Mesendoderm (in vitro differentiated cells): ENCODE measurements around the gene CHRDL2.

Source experiments
- DNase-seq: peaks from one replicate; pipeline ENCODE4 v3.0.0; 2013
- H2AK5ac ChIP-seq: 2 replicates; pipeline ENCODE4 v1.6.1; 2013; ENCODE audit warnings: low read length, inconsistent platforms
- H2BK120ac ChIP-seq: 2 replicates; pipeline ENCODE4 v1.6.1; 2013; ENCODE audit warnings: low read depth, mild to moderate bottlenecking, low read length, moderate library complexity, mixed read lengths
- H2BK15ac ChIP-seq: replicated peaks from 2 replicates; pipeline ENCODE4 v1.6.1; 2013; ENCODE audit warnings: low read depth, mild to moderate bottlenecking, moderate library complexity
- H2BK5ac ChIP-seq: 2 replicates; pipeline ENCODE4 v1.6.1; 2013; ENCODE audit warnings: low read length, inconsistent platforms
- H3K18ac ChIP-seq: 2 replicates; pipeline ENCODE4 v1.6.1; 2013; ENCODE audit warnings: mild to moderate bottlenecking, low read length, mixed read lengths
- H3K23ac ChIP-seq: one replicate; pipeline ENCODE4 v1.6.1; 2013; ENCODE audit warnings: low read length
- H3K27ac ChIP-seq: 2 replicates; pipeline ENCODE4 v1.5.1; 2013; ENCODE audit warnings: low read depth, mild to moderate bottlenecking, inconsistent platforms, low read length, moderate library complexity
- H3K27me3 ChIP-seq: 2 replicates; pipeline ENCODE4 v1.6.1; 2013; ENCODE audit warnings: low read length, control low read depth, mild to moderate bottlenecking, inconsistent platforms; ENCODE audit not compliant: insufficient read depth, poor library complexity
- H3K36me3 ChIP-seq: 2 replicates; pipeline ENCODE4 v1.6.1; 2013; ENCODE audit warnings: low read length, inconsistent platforms; ENCODE audit not compliant: control insufficient read depth, insufficient read depth
- H3K4ac ChIP-seq: one replicate; pipeline ENCODE4 v1.6.1; 2013; ENCODE audit warnings: low read depth, mild to moderate bottlenecking, low read length, moderate library complexity
- H3K4me1 ChIP-seq: 2 replicates; pipeline ENCODE4 v1.6.1; 2013; ENCODE audit warnings: low read depth, low read length, inconsistent platforms; ENCODE audit not compliant: control insufficient read depth
- H3K4me2 ChIP-seq: 2 replicates; pipeline ENCODE4 v1.6.1; 2013; ENCODE audit warnings: low read length
- H3K4me3 ChIP-seq: 2 replicates; pipeline ENCODE4 v1.5.1; 2013; ENCODE audit warnings: mild to moderate bottlenecking, low read length
- H3K56ac ChIP-seq: one replicate; pipeline ENCODE4 v1.6.1; 2013; ENCODE audit warnings: low read length
- H3K79me1 ChIP-seq: 2 replicates; pipeline ENCODE4 v1.6.1; 2013; ENCODE audit warnings: low read length, inconsistent platforms
- H3K79me2 ChIP-seq: 2 replicates; pipeline ENCODE4 v1.6.1; 2013; ENCODE audit warnings: mild to moderate bottlenecking, low read length; ENCODE audit not compliant: control insufficient read depth, insufficient read depth
- H3K9ac ChIP-seq: 2 replicates; pipeline ENCODE4 v1.6.1; 2013; ENCODE audit warnings: low read length, inconsistent platforms
- H4K5ac ChIP-seq: one replicate; pipeline ENCODE4 v1.6.1; 2013; ENCODE audit warnings: low read length
- H4K8ac ChIP-seq: one replicate; pipeline ENCODE4 v1.6.1; 2013; ENCODE audit warnings: low read depth, mild to moderate bottlenecking, control low read depth, low read length, moderate library complexity
- WGBS: extraction: QIAGEN DNeasy Blood & Tissue Kit; methylation state at CpG from one replicate; pipeline ENCODE4 v1.1.7; 2013; ENCODE audit warnings: low lambda C conversion rate, missing lambda C conversion rate; ENCODE audit not compliant: insufficient coverage; ENCODE audit errors: extremely low coverage; 5-methylcytosine and 5-hydroxymethylcytosine counted together

The CHRDL2 gene

GRCh38 chr11:74707602-74708510, 23.4 kb downstream of the CHRDL2 start:
- H3K4me2 ChIP-seq: no peak overlapping the region
- peaks cover 7% of the 10 kb centered on the region for H3K4me1 ChIP-seq
- DNase-seq: no peak
- H2BK5ac ChIP-seq: no peak overlapping the region
- H4K5ac ChIP-seq: no peak overlapping the region
- no peak overlapping the region for H3K18ac ChIP-seq
- no peaks in the 10 kb centered on the region for H3K79me1 ChIP-seq
- no peak overlapping the region for H3K4ac ChIP-seq
- no peak overlapping the region for H4K8ac ChIP-seq
- no peak overlapping the region for H2BK15ac ChIP-seq
- H3K36me3 ChIP-seq: no peaks in the 10 kb centered on the region
- H3K23ac ChIP-seq: peak overlapping the region; percentile 93
- H3K27ac ChIP-seq: no peak overlapping the region
- no peaks in the 10 kb centered on the region for H3K27me3 ChIP-seq
- H3K79me2 ChIP-seq: no peaks in the 10 kb centered on the region
- no CpG with 5 or more reads among the region's 10 CpGs for WGBS
- no peak overlapping the region for H3K9ac ChIP-seq
- no peak overlapping the region for H2BK120ac ChIP-seq
- peak overlapping the region; percentile 56 for H3K56ac ChIP-seq
- no peak overlapping the region for H2AK5ac ChIP-seq
- no peak overlapping the region for H3K4me3 ChIP-seq

GRCh38 chr11:74707182-74707581, 24.0 kb downstream of the CHRDL2 start:
- no peak overlapping the region for H4K8ac ChIP-seq
- H3K23ac ChIP-seq: no peak overlapping the region
- no peak overlapping the region for H3K27ac ChIP-seq
- H3K4ac ChIP-seq: no peak overlapping the region
- H4K5ac ChIP-seq: no peak overlapping the region
- H3K56ac ChIP-seq: no peak overlapping the region
- H3K18ac ChIP-seq: no peak overlapping the region
- H3K27me3 ChIP-seq: no peaks in the 10 kb centered on the region
- no peak overlapping the region for H2AK5ac ChIP-seq
- no CpG with 5 or more reads among the region's 3 CpGs for WGBS
- H3K79me2 ChIP-seq: no peaks in the 10 kb centered on the region
- no peaks in the 10 kb centered on the region for H3K36me3 ChIP-seq
- no peak overlapping the region for H3K9ac ChIP-seq
- DNase-seq: no peak
- H2BK120ac ChIP-seq: no peak overlapping the region
- no peaks in the 10 kb centered on the region for H3K79me1 ChIP-seq
- no peak overlapping the region for H3K4me2 ChIP-seq
- H2BK15ac ChIP-seq: no peak overlapping the region
- no peak overlapping the region for H2BK5ac ChIP-seq
- peaks cover 7% of the 10 kb centered on the region for H3K4me1 ChIP-seq
- no peak overlapping the region for H3K4me3 ChIP-seq

DNA sequence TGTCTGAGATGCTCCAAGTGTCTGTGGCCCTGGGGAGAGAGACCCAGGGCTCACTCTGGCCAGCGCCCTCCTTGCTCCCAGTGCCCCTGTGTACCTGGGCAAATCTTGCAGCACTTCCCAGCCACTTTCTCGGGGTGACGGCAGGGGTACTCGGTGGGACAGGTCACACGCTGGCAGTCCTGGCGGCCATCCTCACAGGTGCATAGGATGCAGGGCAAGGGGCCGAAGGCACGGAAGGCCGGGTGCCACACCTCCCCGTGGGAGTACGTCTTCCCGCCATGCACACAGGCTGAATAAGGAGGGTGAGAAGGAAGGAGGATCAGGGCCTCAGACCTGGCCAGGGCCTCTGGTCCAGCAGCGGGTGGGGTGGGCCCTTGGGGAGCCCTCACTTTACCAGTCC, 28.0 kb downstream of the CHRDL2 start:
- no peak overlapping the region for H3K4ac ChIP-seq
- no CpG with 5 or more reads among the region's 13 CpGs for WGBS
- H4K5ac ChIP-seq: no peak overlapping the region
- H3K18ac ChIP-seq: no peak overlapping the region
- H3K36me3 ChIP-seq: no peaks in the 10 kb centered on the region
- no peak overlapping the region for H2BK5ac ChIP-seq
- no peak overlapping the region for H2BK15ac ChIP-seq
- no peak overlapping the region for H4K8ac ChIP-seq
- H3K4me2 ChIP-seq: no peak overlapping the region
- no peaks in the 10 kb centered on the region for H3K27me3 ChIP-seq
- H3K23ac ChIP-seq: no peak overlapping the region
- H3K27ac ChIP-seq: no peak overlapping the region
- no peak overlapping the region for H3K4me3 ChIP-seq
- no peaks in the 10 kb centered on the region for H3K79me1 ChIP-seq
- DNase-seq: no peak
- no peak overlapping the region for H3K56ac ChIP-seq
- no peaks in the 10 kb centered on the region for H3K79me2 ChIP-seq
- no peak overlapping the region for H3K9ac ChIP-seq
- H3K4me1 ChIP-seq: peaks cover 3% of the 10 kb centered on the region
- no peak overlapping the region for H2BK120ac ChIP-seq
- H2AK5ac ChIP-seq: no peak overlapping the region

DNA sequence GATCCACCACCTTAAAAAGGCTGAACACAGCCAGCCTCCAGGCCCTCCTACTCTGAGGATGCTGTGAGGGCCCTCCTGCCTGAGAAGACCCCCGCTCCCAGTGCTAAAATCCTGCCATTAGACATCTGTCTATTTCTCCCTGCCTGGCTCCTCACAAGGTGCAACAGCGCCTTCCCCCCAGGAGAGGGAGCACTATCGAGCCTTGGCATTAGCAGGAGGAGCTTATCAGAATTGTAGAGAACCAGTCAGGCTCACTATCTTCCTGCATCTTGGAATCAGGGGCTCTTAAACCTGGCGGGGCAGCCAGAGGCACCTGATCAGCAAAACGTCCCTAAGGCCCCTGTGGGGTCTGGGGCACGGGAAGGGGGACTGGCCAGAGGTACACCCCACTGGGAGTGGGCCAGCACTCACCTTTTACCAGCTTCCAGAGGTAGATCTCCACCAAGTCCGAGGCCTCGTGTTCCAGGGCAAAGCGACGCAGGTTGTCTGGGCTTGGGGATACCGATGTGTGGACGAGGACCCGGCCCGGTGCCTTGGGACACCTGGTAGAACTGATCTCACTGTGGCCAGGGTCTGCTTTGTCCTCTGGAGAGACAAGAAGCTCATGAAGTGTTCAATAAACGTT, 28.7 kb downstream of the CHRDL2 start:
- WGBS: no CpG with 5 or more reads among the region's 15 CpGs
- DNase-seq: peak; percentile 88

GRCh38 chr11:74701351-74701750, 29.9 kb downstream of the CHRDL2 start:
- Histone ChIP-seq H3K27me3 (no peaks in the 10 kb centered on the region), H3K4me2 (no peak overlapping the region), H3K18ac (no peak overlapping the region), H2BK15ac (no peak overlapping the region), H2BK5ac (no peak overlapping the region), H3K9ac (no peak overlapping the region), H4K5ac (no peak overlapping the region), H3K79me2 (no peaks in the 10 kb centered on the region), H3K4me3 (no peak overlapping the region), H3K4me1 (peaks cover 3% of the 10 kb centered on the region), H3K79me1 (no peaks in the 10 kb centered on the region), H3K23ac (no peak overlapping the region), H2BK120ac (no peak overlapping the region), H3K4ac (no peak overlapping the region), H3K56ac (no peak overlapping the region), H2AK5ac (no peak overlapping the region), H4K8ac (no peak overlapping the region), H3K36me3 (no peaks in the 10 kb centered on the region), H3K27ac (no peak overlapping the region)
- no CpG with 5 or more reads among the region's 8 CpGs for WGBS
- peak; percentile 87 for DNase-seq

More for the DNA sequence above, 28.7 kb downstream of the CHRDL2 start:
- H2AK5ac ChIP-seq: no peak overlapping the region
- no peaks in the 10 kb centered on the region for H3K79me2 ChIP-seq
- H3K9ac ChIP-seq: no peak overlapping the region
- H3K27me3 ChIP-seq: no peaks in the 10 kb centered on the region
- no peaks in the 10 kb centered on the region for H3K4me1 ChIP-seq
- no peak overlapping the region for H3K56ac ChIP-seq
- H3K18ac ChIP-seq: no peak overlapping the region
- H3K23ac ChIP-seq: no peak overlapping the region
- H2BK5ac ChIP-seq: no peak overlapping the region
- H4K5ac ChIP-seq: no peak overlapping the region
- no peaks in the 10 kb centered on the region for H3K36me3 ChIP-seq
- no peak overlapping the region for H3K4me2 ChIP-seq
- no peak overlapping the region for H3K4me3 ChIP-seq
- H3K27ac ChIP-seq: no peak overlapping the region
- no peak overlapping the region for H3K4ac ChIP-seq
- no peak overlapping the region for H2BK120ac ChIP-seq
- H4K8ac ChIP-seq: no peak overlapping the region
- no peak overlapping the region for H2BK15ac ChIP-seq
- H3K79me1 ChIP-seq: no peaks in the 10 kb centered on the region
